ENCODE data around the gene TNFRSF1A.

DNA sequence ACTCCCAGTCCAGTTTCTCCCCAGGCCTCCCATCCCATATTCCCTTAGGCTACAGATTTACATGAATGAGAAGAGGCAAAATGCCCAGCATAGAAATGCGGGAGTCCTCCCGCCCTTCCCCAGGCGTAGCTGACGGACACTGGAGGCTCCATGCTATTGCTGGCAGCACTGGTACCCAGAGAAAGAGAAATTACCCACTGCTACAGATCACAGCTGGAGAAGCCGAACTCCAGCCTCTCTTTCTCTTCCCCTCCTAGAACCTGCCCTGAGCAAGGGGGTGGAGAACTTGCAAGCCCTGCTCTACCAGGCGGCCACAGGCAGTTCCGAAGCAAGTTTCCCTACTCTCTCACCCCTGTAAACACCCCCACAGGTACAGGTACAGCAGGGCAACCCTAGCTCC, 45.7 kb upstream of the TNFRSF1A start:
- TF ChIP-seq, protein P1, sequence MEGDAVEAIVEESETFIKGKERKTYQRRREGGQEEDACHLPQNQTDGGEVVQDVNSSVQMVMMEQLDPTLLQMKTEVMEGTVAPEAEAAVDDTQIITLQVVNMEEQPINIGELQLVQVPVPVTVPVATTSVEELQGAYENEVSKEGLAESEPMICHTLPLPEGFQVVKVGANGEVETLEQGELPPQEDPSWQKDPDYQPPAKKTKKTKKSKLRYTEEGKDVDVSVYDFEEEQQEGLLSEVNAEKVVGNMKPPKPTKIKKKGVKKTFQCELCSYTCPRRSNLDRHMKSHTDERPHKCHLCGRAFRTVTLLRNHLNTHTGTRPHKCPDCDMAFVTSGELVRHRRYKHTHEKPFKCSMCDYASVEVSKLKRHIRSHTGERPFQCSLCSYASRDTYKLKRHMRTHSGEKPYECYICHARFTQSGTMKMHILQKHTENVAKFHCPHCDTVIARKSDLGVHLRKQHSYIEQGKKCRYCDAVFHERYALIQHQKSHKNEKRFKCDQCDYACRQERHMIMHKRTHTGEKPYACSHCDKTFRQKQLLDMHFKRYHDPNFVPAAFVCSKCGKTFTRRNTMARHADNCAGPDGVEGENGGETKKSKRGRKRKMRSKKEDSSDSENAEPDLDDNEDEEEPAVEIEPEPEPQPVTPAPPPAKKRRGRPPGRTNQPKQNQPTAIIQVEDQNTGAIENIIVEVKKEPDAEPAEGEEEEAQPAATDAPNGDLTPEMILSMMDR (IDR thresholded peaks at IDR 0.05) = no peak
- no peak for TF ChIP-seq POLR2A (IDR thresholded peaks at IDR 0.05)
